Hematopoietic multipotent progenitor cell (in vitro differentiated cells): Measurements from ENCODE around the gene SLC38A9. TPM values are rescaled to one million over a fixed set of nuclear protein-coding genes. Genes with fewer than 3 reads are reported as not detected.
A peak's percentile ranks its signal among the peaks of the same experiment; 100 is the strongest.
"Not testable (repeated sequence)": the region's sequence is repeated elsewhere in the genome, so short reads cannot be mapped to it uniquely, and the experiment has no call there.

Experiments used
- DNase-seq, 3 donors: peaks; one replicate each; pipeline ENCODE4 v3.0.0-alpha.2; 2011 to 2015; ENCODE audit warnings: low read depth in 2 of 3, low spot score in 2 of 3
- total RNA-seq: library from RNA; depleted of rRNA; stranded (reverse); fragments of >200 nt; gene quantifications from one replicate; pipeline ENCODE4 v1.2.3, GENCODE V29; 2012

SLC38A9 gene, protein sequence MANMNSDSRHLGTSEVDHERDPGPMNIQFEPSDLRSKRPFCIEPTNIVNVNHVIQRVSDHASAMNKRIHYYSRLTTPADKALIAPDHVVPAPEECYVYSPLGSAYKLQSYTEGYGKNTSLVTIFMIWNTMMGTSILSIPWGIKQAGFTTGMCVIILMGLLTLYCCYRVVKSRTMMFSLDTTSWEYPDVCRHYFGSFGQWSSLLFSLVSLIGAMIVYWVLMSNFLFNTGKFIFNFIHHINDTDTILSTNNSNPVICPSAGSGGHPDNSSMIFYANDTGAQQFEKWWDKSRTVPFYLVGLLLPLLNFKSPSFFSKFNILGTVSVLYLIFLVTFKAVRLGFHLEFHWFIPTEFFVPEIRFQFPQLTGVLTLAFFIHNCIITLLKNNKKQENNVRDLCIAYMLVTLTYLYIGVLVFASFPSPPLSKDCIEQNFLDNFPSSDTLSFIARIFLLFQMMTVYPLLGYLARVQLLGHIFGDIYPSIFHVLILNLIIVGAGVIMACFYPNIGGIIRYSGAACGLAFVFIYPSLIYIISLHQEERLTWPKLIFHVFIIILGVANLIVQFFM
- total RNA-seq: 18.9 TPM

DNA sequence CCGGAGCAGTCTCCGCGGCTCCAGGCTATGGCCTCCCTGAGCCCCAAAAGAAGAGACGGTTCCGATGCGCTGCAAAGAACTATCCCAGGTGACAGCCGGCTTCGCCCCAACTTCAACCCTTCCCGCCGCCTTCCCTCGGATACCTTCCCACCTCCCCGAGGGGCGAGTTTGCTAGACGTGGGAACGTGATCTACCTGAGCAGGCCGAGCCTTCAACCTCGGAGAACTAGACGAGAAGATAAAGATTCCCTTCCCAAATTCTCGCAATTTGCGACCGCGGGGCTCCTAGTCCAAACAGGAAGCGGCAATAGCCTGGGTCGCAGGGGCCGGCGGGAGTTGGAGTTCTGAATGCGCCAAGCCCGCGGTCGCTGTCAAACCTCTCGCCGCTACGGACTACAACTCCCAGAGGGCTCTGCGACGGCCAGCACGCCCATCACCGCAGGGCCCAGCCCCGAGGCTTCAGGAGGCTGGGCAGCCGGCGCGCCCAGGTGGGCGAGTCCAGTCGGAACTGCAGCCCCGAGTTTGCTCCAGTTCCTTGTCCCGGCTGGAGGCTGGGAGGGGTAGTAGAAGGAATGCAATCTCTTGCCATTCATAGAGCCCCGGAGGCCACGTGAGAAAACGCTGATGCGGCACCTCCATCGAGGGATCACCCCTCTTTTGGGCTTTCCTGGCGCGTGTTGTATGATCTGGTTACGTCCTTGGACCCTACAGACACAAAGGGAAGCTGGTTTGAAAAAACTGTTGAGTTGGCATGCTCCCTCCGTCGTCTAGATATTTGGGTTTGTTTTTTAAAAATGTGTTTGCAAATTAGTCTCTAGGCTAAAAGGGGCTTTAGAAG lies at the start of gene SLC38A9:
Gene SLC38A9 (minus strand): TSS at position 302 of the 837 bp plus-strand sequence. CDS start 14,366 bp downstream, outside the sequence.
- DNase-seq: peak; percentile 73 to 91 (median 88)

GRCh38 chr5:55761721-55762120 lies 49.6 kb upstream of the SLC38A9 start:
- not testable (repeated sequence) for DNase-seq

DNA sequence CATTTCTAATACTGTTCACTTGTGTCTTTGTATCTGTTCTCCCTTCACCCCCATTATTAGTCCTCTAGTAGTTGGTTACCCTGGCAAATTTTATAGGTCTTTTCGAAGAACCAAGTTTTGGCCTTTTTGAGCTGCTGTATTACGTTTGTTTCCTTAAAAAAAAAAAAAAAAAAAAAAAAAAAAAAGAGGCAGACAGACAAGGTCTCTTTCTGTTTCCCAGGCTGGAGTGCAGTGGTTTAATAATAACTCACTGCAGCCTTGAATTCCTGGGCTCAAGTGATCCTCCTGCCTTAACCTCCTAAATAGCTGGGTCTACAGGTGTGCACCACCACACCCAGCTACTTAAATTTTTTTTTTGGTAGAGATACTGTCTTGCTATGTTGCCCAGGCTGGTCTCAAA lies 46.6 kb upstream of the SLC38A9 start:
- DNase-seq: no peak

DNA sequence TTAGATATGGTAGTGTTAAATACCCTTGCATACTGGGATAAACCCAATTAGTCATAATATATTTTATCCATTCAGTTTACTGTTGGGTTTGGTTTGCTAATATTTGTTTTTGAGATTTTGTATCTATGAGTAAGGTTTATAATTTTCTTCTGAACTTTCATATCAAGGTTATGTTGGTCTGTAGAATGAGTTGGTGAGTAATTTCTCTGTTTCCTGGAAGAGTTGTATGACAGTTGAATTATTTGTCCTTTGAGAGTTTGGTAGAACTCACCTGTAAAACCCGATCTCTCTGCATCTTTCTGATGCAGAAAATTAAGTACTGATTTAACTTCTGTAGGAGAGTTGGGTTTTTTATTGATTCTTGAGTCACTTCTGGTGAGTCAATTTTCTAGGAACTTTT lies 46.1 kb upstream of the SLC38A9 start:
- no peak for DNase-seq

GRCh38 chr5:55750499-55750898 lies 38.4 kb upstream of the SLC38A9 start:
- no peak for DNase-seq

GRCh38 chr5:55750063-55750462 lies 37.9 kb upstream of the SLC38A9 start:
- DNase-seq: no peak

DNA sequence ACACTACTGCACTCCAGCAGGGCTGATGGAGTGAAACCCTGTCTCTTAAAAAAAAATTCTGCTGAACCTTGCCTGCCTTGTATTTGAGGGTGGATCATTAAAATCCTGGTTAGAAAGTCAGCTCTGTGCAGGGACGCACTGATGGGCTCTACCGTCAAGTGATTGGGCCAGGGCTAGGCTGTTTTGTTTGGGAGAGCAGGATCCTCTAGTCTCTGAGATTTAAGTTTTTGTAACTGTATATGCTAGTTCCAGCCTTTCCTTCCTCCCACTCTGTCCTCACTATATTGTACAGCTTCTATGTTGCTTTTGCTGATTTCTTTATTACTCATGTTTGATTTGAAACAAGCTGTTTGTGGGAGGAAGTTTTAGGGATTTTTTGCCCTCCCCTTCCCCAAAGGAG lies 37.3 kb upstream of the SLC38A9 start:
- no peak for DNase-seq

GRCh38 chr5:55747778-55748318 lies 35.7 kb upstream of the SLC38A9 start:
- no peak for DNase-seq

DNA sequence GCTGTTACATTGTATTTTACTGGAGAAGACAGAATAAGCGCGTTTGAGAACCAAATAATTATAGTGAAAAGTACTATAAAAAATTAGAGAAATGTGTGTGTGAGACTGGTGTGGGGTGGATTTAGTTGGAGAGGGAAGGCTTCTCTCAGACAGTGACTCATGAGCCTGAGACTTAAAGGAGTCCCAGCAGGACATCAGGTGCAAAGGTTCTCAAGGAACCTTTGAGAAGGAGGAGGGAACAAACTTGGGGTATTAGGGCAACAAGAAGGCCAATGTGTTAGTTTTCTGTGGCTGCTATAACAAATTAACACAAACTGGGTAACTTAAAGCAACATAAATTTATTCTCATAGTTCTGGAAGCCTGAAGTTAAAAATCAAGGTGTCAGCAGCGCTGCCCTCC lies 30.7 kb upstream of the SLC38A9 start:
- DNase-seq: no peak

GRCh38 chr5:55737793-55738192 lies 25.7 kb upstream of the SLC38A9 start, which contains the start of gene DDX4:
Gene DDX4 (plus strand): TSS chr5:55738061. CDS start chr5:55738964, 903 bp downstream.
- no peak for DNase-seq

DNA sequence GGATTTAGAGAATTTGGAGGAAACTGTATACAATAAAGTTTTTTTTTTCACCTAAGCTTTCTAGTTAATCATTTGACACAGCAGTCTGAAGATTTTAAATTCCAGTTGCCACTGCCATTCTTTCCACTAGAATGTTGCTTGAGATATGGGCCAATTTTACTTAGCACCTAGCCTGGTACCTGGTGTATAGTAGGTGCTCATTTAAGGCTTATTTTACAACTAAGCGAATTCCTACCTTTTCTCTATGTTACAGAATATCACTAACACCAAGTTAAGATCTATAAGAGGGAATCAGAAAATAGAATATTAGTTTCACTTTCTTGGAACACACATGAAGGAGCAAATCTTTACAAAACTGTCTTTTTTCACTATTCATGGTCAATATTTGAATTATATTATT lies 22.5 kb upstream of the SLC38A9 start:
- DNase-seq: no peak

- DNase-seq: no peak
These were observed 20.5 kb upstream of the SLC38A9 start for GRCh38 chr5:55732585-55732984.

- no peak for DNase-seq
These were observed 19.7 kb upstream of the SLC38A9 start for GRCh38 chr5:55731848-55732247.

GRCh38 chr5:55724281-55724680 lies 12.2 kb upstream of the SLC38A9 start:
- DNase-seq: no peak

DNA sequence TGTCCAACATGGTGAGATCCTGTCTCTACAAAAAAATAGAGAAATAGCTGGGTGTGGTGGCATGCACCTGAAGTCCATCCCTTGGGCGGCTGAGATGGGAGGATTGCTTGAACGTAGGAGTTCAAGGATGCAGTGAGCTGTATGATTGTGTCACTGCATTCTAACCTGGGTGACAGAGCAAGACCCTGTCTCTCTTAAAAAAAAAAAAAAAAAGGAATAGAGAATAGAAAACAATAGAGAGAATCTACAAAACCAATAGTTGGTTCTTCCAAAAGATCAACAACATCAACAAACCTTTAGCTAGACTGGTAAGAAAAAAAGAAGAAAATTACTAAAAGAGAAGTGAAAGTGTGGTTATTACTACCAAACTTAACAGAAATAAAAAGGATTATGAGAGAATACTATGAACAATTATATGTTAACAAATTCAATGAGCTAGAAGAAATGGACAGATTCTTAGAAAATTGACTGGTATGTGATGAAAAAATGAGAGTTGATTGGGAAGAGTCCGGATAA lies 8.1 kb upstream of the SLC38A9 start:
- DNase-seq: no peak

DNA sequence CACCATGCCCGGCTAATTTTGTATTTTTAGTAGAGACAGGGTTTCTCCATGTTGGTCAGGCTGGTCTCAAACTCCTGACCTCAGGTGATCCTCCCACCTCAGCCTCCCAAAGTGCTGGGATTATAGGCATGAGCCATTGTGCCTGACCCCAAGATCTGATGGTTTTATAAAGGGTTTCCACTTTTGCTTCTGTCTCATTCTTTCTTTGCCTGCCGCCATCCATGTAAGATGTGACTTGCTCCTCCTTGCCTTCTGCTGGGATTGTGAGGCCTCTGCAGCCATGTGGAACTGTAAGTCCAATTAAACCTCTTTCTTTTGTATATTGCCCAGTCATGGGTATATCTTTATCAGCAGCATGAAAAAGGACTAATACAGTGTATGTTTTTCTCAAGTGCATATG lies 6.9 kb upstream of the SLC38A9 start:
- DNase-seq: not testable (repeated sequence)

DNA sequence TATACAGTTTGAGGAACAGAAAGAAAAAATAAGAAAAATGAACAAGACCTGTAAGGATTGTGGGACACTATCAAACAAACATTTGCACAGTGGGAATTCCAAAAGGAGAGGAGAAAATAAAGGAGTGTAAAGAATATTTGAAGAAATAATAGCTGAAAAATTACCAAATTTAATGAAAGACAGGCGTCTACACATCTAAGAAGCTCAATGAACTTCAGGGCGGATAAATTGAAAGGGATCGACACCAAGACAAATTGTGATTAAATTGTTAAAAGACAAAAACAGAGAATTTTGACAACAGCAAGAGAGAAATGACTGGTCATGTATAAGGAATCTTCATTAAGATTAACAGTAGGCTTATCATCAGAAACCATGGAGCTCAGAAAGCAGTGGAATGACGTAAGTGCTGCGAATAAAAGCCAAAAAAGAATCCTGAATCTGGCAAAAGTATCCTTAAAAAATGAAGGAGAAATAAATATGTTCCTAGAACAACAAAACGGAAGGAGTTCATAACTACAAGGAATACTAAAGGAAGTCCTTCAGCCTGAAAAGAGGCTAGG lies 3.5 kb upstream of the SLC38A9 start:
- DNase-seq: no peak

GRCh38 chr5:55714749-55715148 lies 2.6 kb upstream of the SLC38A9 start:
- DNase-seq: no peak

- DNase-seq: no peak
These were observed 2.2 kb upstream of the SLC38A9 start for GRCh38 chr5:55714339-55714738.

DNA sequence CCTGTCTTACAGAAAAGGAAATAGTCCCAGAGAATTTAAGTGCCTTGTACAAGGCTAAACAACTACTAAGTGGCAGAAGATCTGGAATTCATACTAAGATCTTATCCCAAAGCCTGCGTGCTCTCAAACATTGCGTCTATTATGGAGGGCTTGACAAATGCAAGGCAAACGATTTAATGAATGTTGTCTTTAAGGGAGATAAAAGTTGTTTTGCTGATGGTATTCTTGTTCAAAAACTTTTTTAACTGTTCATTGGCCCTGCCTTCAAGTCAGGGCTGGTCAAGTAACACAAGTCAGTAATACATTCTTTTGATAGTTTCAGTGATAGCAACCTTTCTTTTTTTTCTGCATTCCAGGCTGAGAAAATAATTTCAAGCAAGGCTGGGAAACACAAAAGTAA lies 1.7 kb upstream of the SLC38A9 start:
- DNase-seq: no peak
